WTC11 (cell line): Measurements from ENCODE around the gene ARHGAP26. TPM values are rescaled to one million over a fixed set of nuclear protein-coding genes. Genes with fewer than 3 reads are reported as not detected.

Experiments used
- ATAC-seq: fragments of 200-7000 bp; cut with Tn5 transposase; 2 replicates; pipeline ENCODE4 v1.10.0; 2021; ENCODE audit warnings: mild to moderate bottlenecking, moderate library complexity
- CTCF ChIA-PET: fragments of 300-600 bp; sonication (Branson Sonifier 250); formaldehyde crosslinking; loops from one replicate; lab custom pipeline; 2021; ENCODE audit warnings: antibody characterized with exemption; lab: Charles Lee
- POLR2A ChIA-PET: fragments of 350-600 bp; sonication (Branson Sonifier 250); formaldehyde crosslinking; loops from one replicate; lab custom pipeline; 2021; ENCODE audit warnings: antibody characterized with exemption; lab: Charles Lee
- DNase-seq: peaks from one replicate; pipeline ENCODE4 v3.0.0; 2021; ENCODE audit warnings: low spot score
- H3K27ac Mint-ChIP-seq: 2 replicates; pipeline ENCODE4 v1.8.0; 2021; ENCODE audit warnings: mixed read lengths
- H3K27me3 Mint-ChIP-seq: 2 replicates; pipeline ENCODE4 v1.8.0; 2021; ENCODE audit warnings: low read depth, mild to moderate bottlenecking, moderate library complexity, mixed read lengths
- H3K36me3 Mint-ChIP-seq: 2 replicates; pipeline ENCODE4 v1.8.0; 2021; ENCODE audit warnings: mixed read lengths
- H3K4me1 Mint-ChIP-seq: 2 replicates; pipeline ENCODE4 v1.8.0; 2022; ENCODE audit warnings: mixed read lengths
- H3K4me3 Mint-ChIP-seq: 2 replicates; pipeline ENCODE4 v1.8.0; 2021; ENCODE audit warnings: mild to moderate bottlenecking, moderate library complexity, mixed read lengths
- H3K9me3 Mint-ChIP-seq: 2 replicates; pipeline ENCODE4 v1.8.0; 2021; ENCODE audit warnings: mixed read lengths
- HMGA2 ChIP-seq: fragments of 250-450 bp; sonication (Bioruptor Pico); IDR thresholded peaks from 2 replicates; pipeline ENCODE4 v1.4.0; 2021; ENCODE audit warnings: mild to moderate bottlenecking, moderate library complexity
- JAZF1 ChIP-seq: fragments of 250-450 bp; sonication (Bioruptor Pico); IDR thresholded peaks from 2 replicates; pipeline ENCODE4 v1.9.0; 2021; ENCODE audit warnings: moderate library complexity, mild to moderate bottlenecking, inconsistent platforms
- NR2C2 ChIP-seq: sonication (generic); formaldehyde crosslinking; IDR thresholded peaks from 2 replicates; pipeline ENCODE4 v1.8.0; 2022; ENCODE audit warnings: mild to moderate bottlenecking, missing genetic modification reagents
- RORB ChIP-seq: fragments of 250-450 bp; sonication (Bioruptor Pico); IDR thresholded peaks from 2 replicates; pipeline ENCODE4 v1.9.0; 2021; ENCODE audit warnings: mild to moderate bottlenecking
- ZNF121 ChIP-seq: sonication (generic); formaldehyde crosslinking; IDR thresholded peaks from 2 replicates; pipeline ENCODE4 v1.8.0; 2023; ENCODE audit warnings: missing genetic modification reagents
- ZNF138 ChIP-seq: sonication (generic); formaldehyde crosslinking; conservative IDR thresholded peaks from 2 replicates; pipeline ENCODE4 v1.8.1; 2022; ENCODE audit warnings: mild to moderate bottlenecking, moderate library complexity, missing genetic modification reagents
- ZNF232 ChIP-seq: sonication (generic); formaldehyde crosslinking; IDR thresholded peaks from 2 replicates; pipeline ENCODE4 v1.8.0; 2022; ENCODE audit warnings: mild to moderate bottlenecking, missing genetic modification reagents
- ZNF317 ChIP-seq: sonication (generic); formaldehyde crosslinking; IDR thresholded peaks from 2 replicates; pipeline ENCODE4 v1.8.1; 2023; ENCODE audit warnings: low read depth, mild to moderate bottlenecking, moderate library complexity, missing genetic modification reagents, borderline replicate concordance
- total RNA-seq: library from RNA; stranded (reverse); gene quantifications from 3 replicates; pipeline ENCODE4 v1.2.3, GENCODE V29; 2021
- TF ChIP-seq, protein P1 (sequence below): sonication (generic); formaldehyde crosslinking; conservative IDR thresholded peaks from 2 replicates; pipeline ENCODE4 v1.8.1; 2023; ENCODE audit warnings: mild to moderate bottlenecking, low read depth, missing genetic modification reagents, moderate library complexity
- TF ChIP-seq, protein P2 (sequence below): sonication (generic); formaldehyde crosslinking; IDR thresholded peaks from 2 replicates; pipeline ENCODE4 v1.8.0; 2022; ENCODE audit warnings: mild to moderate bottlenecking, missing genetic modification reagents
- TF ChIP-seq, protein P3 (sequence below): sonication (generic); formaldehyde crosslinking; IDR thresholded peaks from 2 replicates; pipeline ENCODE4 v1.8.0; 2023; ENCODE audit warnings: missing genetic modification reagents, mild to moderate bottlenecking, borderline replicate concordance
- TF ChIP-seq, protein P4 (sequence below): sonication (generic); formaldehyde crosslinking; IDR thresholded peaks from 2 replicates; pipeline ENCODE4 v1.8.1; 2022; ENCODE audit warnings: missing genetic modification reagents, borderline replicate concordance

The ARHGAP26 gene
- total RNA-seq, 1 experiment from 2014 or later, result 22.3 TPM

DNA sequence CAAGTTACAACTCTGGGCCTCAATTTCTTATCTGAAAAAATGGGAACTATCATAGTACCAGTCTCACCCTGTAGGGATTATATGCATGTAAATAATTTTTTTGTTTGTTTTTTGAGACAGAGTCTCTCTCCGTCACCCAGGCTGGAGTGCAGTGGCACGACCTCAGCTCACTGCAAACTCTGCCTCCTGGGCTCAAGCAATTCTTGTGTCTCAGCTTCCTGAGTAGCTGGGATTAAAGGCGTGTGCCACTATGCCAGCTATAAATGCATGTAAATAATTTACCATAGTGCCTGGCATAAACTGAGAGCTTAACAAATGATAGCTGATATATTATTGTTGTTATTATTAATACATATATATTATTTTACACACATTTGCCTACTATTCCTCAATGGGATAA lies 3.0 kb upstream of the ARHGAP26 start (continued):
- TF ChIP-seq, protein P1, sequence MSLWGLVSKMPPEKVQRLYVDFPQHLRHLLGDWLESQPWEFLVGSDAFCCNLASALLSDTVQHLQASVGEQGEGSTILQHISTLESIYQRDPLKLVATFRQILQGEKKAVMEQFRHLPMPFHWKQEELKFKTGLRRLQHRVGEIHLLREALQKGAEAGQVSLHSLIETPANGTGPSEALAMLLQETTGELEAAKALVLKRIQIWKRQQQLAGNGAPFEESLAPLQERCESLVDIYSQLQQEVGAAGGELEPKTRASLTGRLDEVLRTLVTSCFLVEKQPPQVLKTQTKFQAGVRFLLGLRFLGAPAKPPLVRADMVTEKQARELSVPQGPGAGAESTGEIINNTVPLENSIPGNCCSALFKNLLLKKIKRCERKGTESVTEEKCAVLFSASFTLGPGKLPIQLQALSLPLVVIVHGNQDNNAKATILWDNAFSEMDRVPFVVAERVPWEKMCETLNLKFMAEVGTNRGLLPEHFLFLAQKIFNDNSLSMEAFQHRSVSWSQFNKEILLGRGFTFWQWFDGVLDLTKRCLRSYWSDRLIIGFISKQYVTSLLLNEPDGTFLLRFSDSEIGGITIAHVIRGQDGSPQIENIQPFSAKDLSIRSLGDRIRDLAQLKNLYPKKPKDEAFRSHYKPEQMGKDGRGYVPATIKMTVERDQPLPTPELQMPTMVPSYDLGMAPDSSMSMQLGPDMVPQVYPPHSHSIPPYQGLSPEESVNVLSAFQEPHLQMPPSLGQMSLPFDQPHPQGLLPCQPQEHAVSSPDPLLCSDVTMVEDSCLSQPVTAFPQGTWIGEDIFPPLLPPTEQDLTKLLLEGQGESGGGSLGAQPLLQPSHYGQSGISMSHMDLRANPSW (CRISPR knock-in tag), result no peak
- TF ChIP-seq ZNF121 (CRISPR knock-in tag) (no peak), ZNF317 (CRISPR knock-in tag) (no peak)
- TF ChIP-seq, protein P2, sequence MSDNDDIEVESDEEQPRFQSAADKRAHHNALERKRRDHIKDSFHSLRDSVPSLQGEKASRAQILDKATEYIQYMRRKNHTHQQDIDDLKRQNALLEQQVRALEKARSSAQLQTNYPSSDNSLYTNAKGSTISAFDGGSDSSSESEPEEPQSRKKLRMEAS (CRISPR knock-in tag), result no peak

DNA sequence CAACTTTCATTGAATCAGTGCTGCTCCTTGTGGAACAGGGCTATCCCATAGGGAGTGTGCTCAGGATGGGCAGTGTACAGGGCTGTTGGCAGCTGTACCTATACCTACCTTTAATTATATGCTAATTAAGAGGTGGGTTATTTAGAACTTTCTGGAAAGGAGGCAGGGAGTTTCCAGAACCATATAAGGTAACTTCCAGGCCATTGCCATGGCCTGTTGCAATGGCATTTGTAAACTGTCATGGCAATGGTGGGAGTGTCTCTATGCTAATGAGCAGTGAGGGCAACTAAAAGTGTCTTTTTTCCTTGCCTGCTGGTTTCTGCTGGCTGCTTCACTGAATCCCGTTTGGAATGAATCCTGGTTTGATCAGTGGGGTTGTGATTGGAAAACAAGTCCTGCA lies 2.3 kb upstream of the ARHGAP26 start:
- Mint-ChIP-seq H3K27me3 (peaks cover 12% of the 10 kb centered on the region; the same call in 1 of the 2 replicates), H3K36me3 (no peaks in the 10 kb centered on the region), H3K4me1 (peaks cover 27% of the 10 kb centered on the region), H3K27ac (peak overlapping the region; percentile 48), H3K9me3 (no peaks in the 10 kb centered on the region), H3K4me3 (no peak overlapping the region)
- ATAC-seq (no peak), DNase-seq (no peak)
- POLR2A ChIA-PET, result no interaction called here
- CTCF ChIA-PET, result interaction anchor here (1.2 to 1.8 kb wide), 5 partner anchors 20 to 121 kb away, joined by 3 to 9 read pairs (median 5); no protein-coding TSS in a partner anchor
- TF ChIP-seq JAZF1 (CRISPR knock-in tag), result no peak
- TF ChIP-seq, all 79 proteins: peak for 0

DNA sequence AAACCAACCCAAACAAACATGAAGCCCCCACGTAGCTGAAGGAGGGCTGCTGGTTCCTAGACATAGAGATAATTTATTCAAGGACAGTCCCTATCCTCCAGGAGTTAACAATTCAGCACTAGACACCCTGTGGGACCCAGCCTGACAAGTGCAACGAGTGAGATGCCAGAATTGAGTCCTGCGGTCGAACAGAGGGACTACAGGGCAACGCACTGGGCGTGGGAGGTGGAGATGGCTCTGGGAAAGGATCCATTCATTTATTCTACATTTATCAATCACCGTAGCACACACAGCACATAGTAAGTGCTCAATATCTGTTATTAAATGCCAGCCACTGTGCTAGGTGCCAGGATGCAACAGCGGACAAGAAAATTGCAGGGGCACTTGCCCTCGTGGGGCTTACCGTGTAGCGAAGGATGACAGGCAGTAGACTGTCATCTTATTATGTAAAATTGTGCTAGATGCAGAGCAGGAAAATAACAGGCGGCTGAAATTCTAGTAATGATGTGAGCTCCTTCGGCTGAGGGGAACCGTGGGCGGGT lies 855 bp upstream of the ARHGAP26 start:
- ATAC-seq (no peak), DNase-seq (no peak)
- Mint-ChIP-seq H3K4me3 (peak overlapping the region; percentile 93), H3K4me1 (peaks cover 35% of the 10 kb centered on the region), H3K36me3 (no peaks in the 10 kb centered on the region), H3K27me3 (peaks cover 12% of the 10 kb centered on the region; the same call in 1 of the 2 replicates), H3K27ac (peak overlapping the region; percentile 85), H3K9me3 (no peaks in the 10 kb centered on the region)
- POLR2A ChIA-PET, result interaction anchor here (0.6 kb wide), 1 partner anchor 112 kb away, joined by 3 read pairs; no protein-coding TSS in a partner anchor
- CTCF ChIA-PET, result interaction anchor here (0.8 to 4.3 kb wide), 10 partner anchors 16 to 119 kb away, joined by 3 to 46 read pairs (median 6); no protein-coding TSS in a partner anchor
- TF ChIP-seq NR2C2 (CRISPR knock-in tag), result no peak
- no peak for TF ChIP-seq RORB
- TF ChIP-seq HMGA2 (CRISPR knock-in tag), result no peak
- TF ChIP-seq, protein P3, sequence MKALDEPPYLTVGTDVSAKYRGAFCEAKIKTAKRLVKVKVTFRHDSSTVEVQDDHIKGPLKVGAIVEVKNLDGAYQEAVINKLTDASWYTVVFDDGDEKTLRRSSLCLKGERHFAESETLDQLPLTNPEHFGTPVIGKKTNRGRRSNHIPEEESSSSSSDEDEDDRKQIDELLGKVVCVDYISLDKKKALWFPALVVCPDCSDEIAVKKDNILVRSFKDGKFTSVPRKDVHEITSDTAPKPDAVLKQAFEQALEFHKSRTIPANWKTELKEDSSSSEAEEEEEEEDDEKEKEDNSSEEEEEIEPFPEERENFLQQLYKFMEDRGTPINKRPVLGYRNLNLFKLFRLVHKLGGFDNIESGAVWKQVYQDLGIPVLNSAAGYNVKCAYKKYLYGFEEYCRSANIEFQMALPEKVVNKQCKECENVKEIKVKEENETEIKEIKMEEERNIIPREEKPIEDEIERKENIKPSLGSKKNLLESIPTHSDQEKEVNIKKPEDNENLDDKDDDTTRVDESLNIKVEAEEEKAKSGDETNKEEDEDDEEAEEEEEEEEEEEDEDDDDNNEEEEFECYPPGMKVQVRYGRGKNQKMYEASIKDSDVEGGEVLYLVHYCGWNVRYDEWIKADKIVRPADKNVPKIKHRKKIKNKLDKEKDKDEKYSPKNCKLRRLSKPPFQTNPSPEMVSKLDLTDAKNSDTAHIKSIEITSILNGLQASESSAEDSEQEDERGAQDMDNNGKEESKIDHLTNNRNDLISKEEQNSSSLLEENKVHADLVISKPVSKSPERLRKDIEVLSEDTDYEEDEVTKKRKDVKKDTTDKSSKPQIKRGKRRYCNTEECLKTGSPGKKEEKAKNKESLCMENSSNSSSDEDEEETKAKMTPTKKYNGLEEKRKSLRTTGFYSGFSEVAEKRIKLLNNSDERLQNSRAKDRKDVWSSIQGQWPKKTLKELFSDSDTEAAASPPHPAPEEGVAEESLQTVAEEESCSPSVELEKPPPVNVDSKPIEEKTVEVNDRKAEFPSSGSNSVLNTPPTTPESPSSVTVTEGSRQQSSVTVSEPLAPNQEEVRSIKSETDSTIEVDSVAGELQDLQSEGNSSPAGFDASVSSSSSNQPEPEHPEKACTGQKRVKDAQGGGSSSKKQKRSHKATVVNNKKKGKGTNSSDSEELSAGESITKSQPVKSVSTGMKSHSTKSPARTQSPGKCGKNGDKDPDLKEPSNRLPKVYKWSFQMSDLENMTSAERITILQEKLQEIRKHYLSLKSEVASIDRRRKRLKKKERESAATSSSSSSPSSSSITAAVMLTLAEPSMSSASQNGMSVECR (CRISPR knock-in tag), result no peak
- TF ChIP-seq, protein P4, sequence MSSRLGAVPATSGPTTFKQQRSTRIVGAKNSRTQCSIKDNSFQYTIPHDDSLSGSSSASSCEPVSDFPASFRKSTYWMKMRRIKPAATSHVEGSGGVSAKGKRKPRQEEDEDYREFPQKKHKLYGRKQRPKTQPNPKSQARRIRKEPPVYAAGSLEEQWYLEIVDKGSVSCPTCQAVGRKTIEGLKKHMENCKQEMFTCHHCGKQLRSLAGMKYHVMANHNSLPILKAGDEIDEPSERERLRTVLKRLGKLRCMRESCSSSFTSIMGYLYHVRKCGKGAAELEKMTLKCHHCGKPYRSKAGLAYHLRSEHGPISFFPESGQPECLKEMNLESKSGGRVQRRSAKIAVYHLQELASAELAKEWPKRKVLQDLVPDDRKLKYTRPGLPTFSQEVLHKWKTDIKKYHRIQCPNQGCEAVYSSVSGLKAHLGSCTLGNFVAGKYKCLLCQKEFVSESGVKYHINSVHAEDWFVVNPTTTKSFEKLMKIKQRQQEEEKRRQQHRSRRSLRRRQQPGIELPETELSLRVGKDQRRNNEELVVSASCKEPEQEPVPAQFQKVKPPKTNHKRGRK (CRISPR knock-in tag), result no peak
- no peak for TF ChIP-seq ZNF138
- no peak for TF ChIP-seq ZNF232 (CRISPR knock-in tag)
